ENCODE measurements around the gene CR1. TPM values are rescaled to one million over a fixed set of nuclear protein-coding genes. Genes with fewer than 3 reads are reported as not detected.

Gene CR1
- total RNA-seq, 2 experiments from 2014 or later: 0.02 to 0.05 TPM

- intact Hi-C loops (cut with DNase I, micrococcal nuclease): loop anchor here in 1 of 2 experiments (5.0 kb wide), 1 partner anchor 440 kb away; no protein-coding TSS in a partner anchor
- POLR2A ChIA-PET: no interaction called here
These were observed 151.1 kb downstream of the CR1 start for GRCh38 chr1:207646944-207647579.

GRCh38 chr1:207647671-207648333, 151.8 kb downstream of the CR1 start:
- Mint-ChIP-seq H3K27ac (no peak overlapping the region), H3K4me3 (no peak overlapping the region), H3K9me3 (ENCODE audit: low read depth) (no peaks in the 10 kb centered on the region), H3K36me3 (ENCODE audit: low read depth) (no peaks in the 10 kb centered on the region), H3K27me3 (peaks cover 10% of the 10 kb centered on the region), H3K4me1 (peaks cover 14% of the 10 kb centered on the region)
- CTCF ChIA-PET: no interaction called here
- no peak for ATAC-seq
- POLR2A ChIA-PET: no interaction called here
- intact Hi-C loops (cut with DNase I, micrococcal nuclease): loop anchor here in 1 of 2 experiments (5.0 kb wide), 1 partner anchor 439 kb away; no protein-coding TSS in a partner anchor
- DNase-seq: no peak

More at GRCh38 chr1:207646944-207647579, 151.1 kb downstream of the CR1 start:
- H3K9me3 Mint-ChIP-seq (ENCODE audit: low read depth): no peaks in the 10 kb centered on the region
- no peaks in the 10 kb centered on the region for H3K36me3 Mint-ChIP-seq (ENCODE audit: low read depth)
- no peak overlapping the region for H3K27ac Mint-ChIP-seq
- H3K27me3 Mint-ChIP-seq: peaks cover 13% of the 10 kb centered on the region
- ATAC-seq: no peak
- peaks cover 14% of the 10 kb centered on the region for H3K4me1 Mint-ChIP-seq
- CTCF ChIA-PET: no interaction called here
- no peak for DNase-seq
- no peak overlapping the region for H3K4me3 Mint-ChIP-seq

- no peaks in the 10 kb centered on the region for H3K36me3 Mint-ChIP-seq (ENCODE audit: low read depth)
- H3K4me3 Mint-ChIP-seq: no peak overlapping the region
- H3K27me3 Mint-ChIP-seq: peaks cover 10% of the 10 kb centered on the region
- H3K9me3 Mint-ChIP-seq (ENCODE audit: low read depth): no peaks in the 10 kb centered on the region
- no peak for ATAC-seq
- intact Hi-C loops (cut with DNase I, micrococcal nuclease): loop anchor here in 1 of 2 experiments (5.0 kb wide), 1 partner anchor 439 kb away; no protein-coding TSS in a partner anchor
- CTCF ChIA-PET: interaction anchor here (1.6 kb wide), 1 partner anchor 24 kb away, joined by 7 read pairs; no protein-coding TSS in a partner anchor
- POLR2A ChIA-PET: interaction anchor here (0.5 kb wide), 1 partner anchor 27 kb away, joined by 11 read pairs; no protein-coding TSS in a partner anchor
- peaks cover 14% of the 10 kb centered on the region for H3K4me1 Mint-ChIP-seq
- H3K27ac Mint-ChIP-seq: no peak overlapping the region
- no peak for DNase-seq
These were observed 152.6 kb downstream of the CR1 start for GRCh38 chr1:207648334-207649209.

GRCh38 chr1:207649210-207649753, 153.3 kb downstream of the CR1 start:
- intact Hi-C loops (cut with DNase I, micrococcal nuclease): loop anchor here in 1 of 2 experiments (5.0 kb wide), 1 partner anchor 438 kb away; no protein-coding TSS in a partner anchor
- CTCF ChIA-PET: interaction anchor here (0.8 to 1.6 kb wide), 2 partner anchors 15 to 23 kb away, joined by 3 to 7 read pairs; no protein-coding TSS in a partner anchor

GRCh38 chr1:207649865-207650580, 154.1 kb downstream of the CR1 start:
- CTCF ChIA-PET: interaction anchor here (0.8 to 1.6 kb wide), 3 partner anchors 10 to 22 kb away, joined by 3 to 7 read pairs (median 4); no protein-coding TSS in a partner anchor
- H3K27me3 Mint-ChIP-seq: peaks cover 5% of the 10 kb centered on the region
- no peak for ATAC-seq
- no peaks in the 10 kb centered on the region for H3K36me3 Mint-ChIP-seq (ENCODE audit: low read depth)
- no peak for DNase-seq
- no peak overlapping the region for H3K27ac Mint-ChIP-seq
- intact Hi-C loops (cut with DNase I, micrococcal nuclease): loop anchor here in 1 of 2 experiments (5.0 kb wide), 1 partner anchor 437 kb away; no protein-coding TSS in a partner anchor
- H3K9me3 Mint-ChIP-seq (ENCODE audit: low read depth): no peaks in the 10 kb centered on the region
- no peak overlapping the region for H3K4me3 Mint-ChIP-seq
- peaks cover 7% of the 10 kb centered on the region for H3K4me1 Mint-ChIP-seq
- POLR2A ChIA-PET: no interaction called here

More at GRCh38 chr1:207649210-207649753, 153.3 kb downstream of the CR1 start:
- DNase-seq (no peak), ATAC-seq (no peak)
- Mint-ChIP-seq H3K36me3 (ENCODE audit: low read depth) (no peaks in the 10 kb centered on the region), H3K27ac (no peak overlapping the region), H3K9me3 (ENCODE audit: low read depth) (no peaks in the 10 kb centered on the region), H3K27me3 (peaks cover 8% of the 10 kb centered on the region), H3K4me3 (no peak overlapping the region), H3K4me1 (peaks cover 11% of the 10 kb centered on the region)
- POLR2A ChIA-PET: no interaction called here

GRCh38 chr1:207651583-207651982, 155.6 kb downstream of the CR1 start:
- Mint-ChIP-seq H3K36me3 (ENCODE audit: low read depth) (no peaks in the 10 kb centered on the region), H3K4me1 (peaks cover 7% of the 10 kb centered on the region), H3K27ac (no peak overlapping the region), H3K4me3 (no peak overlapping the region), H3K9me3 (ENCODE audit: low read depth) (no peaks in the 10 kb centered on the region), H3K27me3 (peaks cover 5% of the 10 kb centered on the region)
- POLR2A ChIA-PET: interaction anchor here (0.6 kb wide), 1 partner anchor 154 kb away, joined by 3 read pairs; no protein-coding TSS in a partner anchor
- no peak for ATAC-seq
- CTCF ChIA-PET: interaction anchor here (0.6 to 1.2 kb wide), 3 partner anchors 8 to 47 kb away, joined by 3 to 5 read pairs (median 3); no protein-coding TSS in a partner anchor
- DNase-seq: no peak
- intact Hi-C loops (cut with DNase I, micrococcal nuclease): no loop called here

GRCh38 chr1:207654320-207654719, 158.4 kb downstream of the CR1 start:
- intact Hi-C loops (cut with DNase I, micrococcal nuclease): no loop called here

GRCh38 chr1:207658408-207658807, 162.5 kb downstream of the CR1 start:
- Mint-ChIP-seq H3K4me3 (no peak overlapping the region), H3K27ac (no peak overlapping the region), H3K9me3 (ENCODE audit: low read depth) (no peaks in the 10 kb centered on the region), H3K4me1 (no peaks in the 10 kb centered on the region), H3K36me3 (ENCODE audit: low read depth) (no peaks in the 10 kb centered on the region), H3K27me3 (peaks cover 7% of the 10 kb centered on the region)
- DNase-seq (no peak), ATAC-seq (no peak)
- intact Hi-C loops (cut with DNase I, micrococcal nuclease): no loop called here
- ChIA-PET CTCF (no interaction called here), POLR2A (no interaction called here)

More at GRCh38 chr1:207654320-207654719, 158.4 kb downstream of the CR1 start:
- Mint-ChIP-seq H3K27ac (no peak overlapping the region), H3K9me3 (ENCODE audit: low read depth) (no peaks in the 10 kb centered on the region), H3K4me3 (no peak overlapping the region), H3K27me3 (peaks cover 6% of the 10 kb centered on the region), H3K36me3 (ENCODE audit: low read depth) (no peaks in the 10 kb centered on the region), H3K4me1 (peaks cover 7% of the 10 kb centered on the region)
- CTCF ChIA-PET: no interaction called here
- DNase-seq: no peak
- ATAC-seq: no peak
- POLR2A ChIA-PET: no interaction called here

GRCh38 chr1:207658904-207659485, 163.0 kb downstream of the CR1 start:
- no peaks in the 10 kb centered on the region for H3K4me1 Mint-ChIP-seq
- H3K4me3 Mint-ChIP-seq: no peak overlapping the region
- no peak overlapping the region for H3K27ac Mint-ChIP-seq
- H3K27me3 Mint-ChIP-seq: peaks cover 11% of the 10 kb centered on the region
- no peak for ATAC-seq
- peaks cover 1% of the 10 kb centered on the region for H3K36me3 Mint-ChIP-seq (ENCODE audit: low read depth)
- intact Hi-C loops (cut with DNase I, micrococcal nuclease): no loop called here
- ChIA-PET POLR2A (no interaction called here), CTCF (interaction anchor here (0.8 kb wide), 1 partner anchor 73 kb away, joined by 3 read pairs; no protein-coding TSS in a partner anchor)
- no peaks in the 10 kb centered on the region for H3K9me3 Mint-ChIP-seq (ENCODE audit: low read depth)
- DNase-seq: no peak

GRCh38 chr1:207659545-207660153, 163.7 kb downstream of the CR1 start:
- DNase-seq (no peak), ATAC-seq (no peak)
- peaks cover 1% of the 10 kb centered on the region for H3K36me3 Mint-ChIP-seq (ENCODE audit: low read depth)
- H3K9me3 Mint-ChIP-seq (ENCODE audit: low read depth): no peaks in the 10 kb centered on the region
- CTCF ChIA-PET: interaction anchor here (0.6 to 1.1 kb wide), 3 partner anchors 8 to 74 kb away, joined by 3 read pairs; no protein-coding TSS in a partner anchor
- H3K27ac Mint-ChIP-seq: no peak overlapping the region
- POLR2A ChIA-PET: no interaction called here
- H3K4me3 Mint-ChIP-seq: no peak overlapping the region
- H3K4me1 Mint-ChIP-seq: no peaks in the 10 kb centered on the region
- peaks cover 15% of the 10 kb centered on the region for H3K27me3 Mint-ChIP-seq
- intact Hi-C loops (cut with DNase I, micrococcal nuclease): no loop called here
